ENCODE data around the gene SLC46A3. TPM values are rescaled to one million over a fixed set of nuclear protein-coding genes. Genes with fewer than 3 reads are reported as not detected.
"Not testable (repeated sequence)": the region's sequence is repeated elsewhere in the genome, so short reads cannot be mapped to it uniquely, and the experiment has no call there.

The SLC46A3 gene
- total RNA-seq, 2 donors from 2014 or later, result 5.8 to 6.5 TPM

GRCh38 chr13:28718196-28718542, 601 bp downstream of the SLC46A3 start:
- H3K9me3 Mint-ChIP-seq, result no peaks in the 10 kb centered on the region
- no peak for DNase-seq (ENCODE audit: low spot score)
- peaks cover 14 to 30% of the 10 kb centered on the region in 2 donors for H3K4me1 Mint-ChIP-seq (ENCODE audit: low read depth in 2 of 2)
- H3K27me3 Mint-ChIP-seq, result peaks cover 0 to 7% of the 10 kb centered on the region in 2 donors
- H3K36me3 Mint-ChIP-seq, result peaks cover under 1% of the 10 kb centered on the region
- ATAC-seq, result no peak
- peak overlapping the region; percentile 87 to 88 for H3K27ac Mint-ChIP-seq
- peak overlapping the region; percentile 99 for H3K4me3 Mint-ChIP-seq

DNA sequence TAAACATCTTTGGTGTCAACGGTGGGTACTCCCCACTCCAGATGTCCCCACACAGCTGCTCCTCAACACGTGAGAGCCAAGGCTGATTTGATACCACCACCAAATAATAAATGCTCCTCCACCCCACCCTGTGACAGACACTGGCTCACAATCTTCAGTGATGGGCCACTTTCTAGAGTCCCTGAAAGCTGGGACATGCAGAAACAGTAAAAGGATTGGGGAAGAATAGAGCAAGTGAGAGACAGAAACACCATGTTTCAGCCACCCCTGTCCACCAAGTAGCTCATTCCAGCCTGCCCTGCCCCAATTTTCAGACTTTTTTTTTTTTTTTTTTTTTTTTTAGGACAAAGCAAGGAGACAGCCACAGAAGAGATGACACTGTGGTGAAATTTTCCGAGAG, 1.6 kb downstream of the SLC46A3 start:
- H3K36me3 Mint-ChIP-seq, result peaks cover 4% of the 10 kb centered on the region
- peaks cover 14 to 30% of the 10 kb centered on the region in 2 donors for H3K4me1 Mint-ChIP-seq (ENCODE audit: low read depth in 2 of 2)
- H3K4me3 Mint-ChIP-seq, result peak overlapping the region; percentile 99
- DNase-seq (ENCODE audit: low spot score) (no peak), ATAC-seq (no peak)
- H3K27me3 Mint-ChIP-seq, result peaks cover 0 to 6% of the 10 kb centered on the region in 2 donors
- H3K27ac Mint-ChIP-seq, result peak overlapping the region; percentile 87 to 88
- H3K9me3 Mint-ChIP-seq, result no peaks in the 10 kb centered on the region

DNA sequence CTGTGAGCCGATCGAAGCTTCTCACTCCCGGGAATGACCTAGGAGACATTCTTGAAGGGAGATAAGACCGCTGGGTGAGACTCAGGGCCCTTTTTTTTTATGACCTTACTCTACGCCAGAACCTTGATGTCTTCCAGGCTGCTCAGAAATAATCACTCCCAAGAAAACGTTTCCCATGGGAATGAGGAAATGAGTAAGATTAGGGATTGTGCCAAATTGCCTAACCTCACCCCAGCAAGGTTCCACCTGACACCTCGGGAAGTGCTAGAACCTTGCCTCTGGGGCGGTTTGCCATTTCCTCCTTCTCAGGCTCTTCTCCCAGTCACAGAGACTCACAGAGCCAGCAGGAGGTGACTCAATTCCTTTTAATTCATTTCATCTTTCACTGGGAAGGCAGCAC, 2.3 kb downstream of the SLC46A3 start:
- ATAC-seq, result no peak
- Mint-ChIP-seq H3K4me1 (ENCODE audit: low read depth in 2 of 2) (peaks cover 14 to 30% of the 10 kb centered on the region in 2 donors), H3K36me3 (peaks cover 4% of the 10 kb centered on the region), H3K4me3 (no peak overlapping the region), H3K27ac (peak overlapping the region in 1 of 2 donors; percentile 87), H3K9me3 (no peaks in the 10 kb centered on the region), H3K27me3 (no peaks in the 10 kb centered on the region)
- no peak for DNase-seq (ENCODE audit: low spot score)

GRCh38 chr13:28714651-28715050, 4.1 kb downstream of the SLC46A3 start:
- Mint-ChIP-seq H3K9me3 (no peaks in the 10 kb centered on the region), H3K27ac (no peak overlapping the region)

DNA sequence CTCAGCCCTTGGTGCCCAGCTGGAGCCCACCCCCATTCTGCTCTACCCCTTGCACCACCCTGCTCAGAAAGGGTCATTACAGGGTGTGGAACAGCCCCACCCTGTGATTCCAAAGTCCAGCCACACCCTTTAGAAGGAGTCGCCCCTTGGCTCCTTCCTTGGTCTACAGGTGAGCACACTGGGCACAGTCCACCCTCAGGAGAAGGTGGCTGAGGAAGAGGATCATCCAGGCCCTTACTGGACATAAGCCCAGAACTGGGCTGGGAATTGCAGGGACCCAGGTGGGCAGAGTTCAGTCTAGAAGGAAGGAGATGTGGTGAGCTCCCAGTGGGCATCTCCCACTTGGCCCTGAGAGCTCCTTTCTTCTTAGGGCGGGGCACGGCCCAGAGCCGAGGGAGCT, 8.6 kb downstream of the SLC46A3 start:
- ATAC-seq (no peak), DNase-seq (ENCODE audit: low spot score) (no peak)
- Mint-ChIP-seq H3K27me3 (no peaks in the 10 kb centered on the region), H3K4me3 (no peak overlapping the region), H3K4me1 (ENCODE audit: low read depth in 2 of 2) (peaks cover 6 to 12% of the 10 kb centered on the region in 2 donors), H3K27ac (no peak overlapping the region), H3K9me3 (no peaks in the 10 kb centered on the region), H3K36me3 (peaks cover 4% of the 10 kb centered on the region)

More at GRCh38 chr13:28714651-28715050, 4.1 kb downstream of the SLC46A3 start:
- no peak for DNase-seq (ENCODE audit: low spot score)
- no peak for ATAC-seq
- no peak overlapping the region for H3K4me3 Mint-ChIP-seq
- no peaks in the 10 kb centered on the region for H3K27me3 Mint-ChIP-seq
- peaks cover 4% of the 10 kb centered on the region for H3K36me3 Mint-ChIP-seq
- peaks cover 14 to 28% of the 10 kb centered on the region in 2 donors for H3K4me1 Mint-ChIP-seq (ENCODE audit: low read depth in 2 of 2)

DNA sequence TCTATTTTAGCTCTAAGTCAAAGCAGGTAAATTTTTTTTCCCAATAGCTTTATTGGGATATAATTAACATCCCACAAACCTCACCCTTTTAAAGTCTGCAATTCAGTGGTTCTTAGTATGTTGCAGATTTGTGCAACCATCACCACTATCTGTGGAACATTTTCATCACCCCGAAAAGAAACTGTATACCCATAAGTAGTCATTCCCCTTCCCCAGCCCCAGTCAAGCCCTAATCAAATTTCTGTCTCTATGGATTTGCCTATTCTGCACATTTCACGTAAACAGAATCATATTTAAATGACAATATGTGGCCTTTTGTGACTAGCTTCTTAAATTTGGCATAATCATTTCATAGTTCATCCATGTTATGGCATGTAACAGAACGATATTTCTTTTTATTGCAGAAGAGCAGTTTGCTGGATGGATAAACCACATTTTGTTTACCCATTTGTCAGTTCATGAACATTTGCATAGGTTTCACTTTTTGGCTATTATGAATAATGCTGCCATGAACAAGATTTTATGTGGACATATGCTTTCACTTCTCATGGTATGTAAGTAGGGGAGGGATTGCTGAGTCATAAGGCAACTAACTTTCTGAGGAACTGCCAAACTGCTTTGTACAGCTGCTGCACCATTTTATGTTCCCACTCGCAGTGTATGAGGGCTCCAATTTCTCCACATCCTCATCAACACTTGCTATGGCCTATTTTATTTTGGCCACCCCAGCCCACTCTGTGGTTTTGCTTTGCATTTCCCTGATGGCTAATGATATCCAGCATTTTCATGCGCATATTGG, 10.9 kb downstream of the SLC46A3 start:
- Mint-ChIP-seq H3K27ac (peak overlapping the region in 1 of 2 donors; percentile 44), H3K36me3 (no peaks in the 10 kb centered on the region), H3K4me3 (peak overlapping the region; percentile 25), H3K9me3 (no peaks in the 10 kb centered on the region), H3K4me1 (ENCODE audit: low read depth in 2 of 2) (peaks cover 6 to 12% of the 10 kb centered on the region in 2 donors), H3K27me3 (no peaks in the 10 kb centered on the region)
- no peak for DNase-seq (ENCODE audit: low spot score)
- peak; percentile 89 to 95 for ATAC-seq

GRCh38 chr13:28705461-28706083, 13.2 kb downstream of the SLC46A3 start:
- no peak for ATAC-seq
- no peaks in the 10 kb centered on the region for H3K27me3 Mint-ChIP-seq
- H3K9me3 Mint-ChIP-seq, result no peaks in the 10 kb centered on the region
- H3K27ac Mint-ChIP-seq, result no peak overlapping the region
- no peak overlapping the region for H3K4me3 Mint-ChIP-seq
- no peak for DNase-seq (ENCODE audit: low spot score)
- peaks cover 6 to 12% of the 10 kb centered on the region in 2 donors for H3K4me1 Mint-ChIP-seq (ENCODE audit: low read depth in 2 of 2)
- H3K36me3 Mint-ChIP-seq, result no peaks in the 10 kb centered on the region

DNA sequence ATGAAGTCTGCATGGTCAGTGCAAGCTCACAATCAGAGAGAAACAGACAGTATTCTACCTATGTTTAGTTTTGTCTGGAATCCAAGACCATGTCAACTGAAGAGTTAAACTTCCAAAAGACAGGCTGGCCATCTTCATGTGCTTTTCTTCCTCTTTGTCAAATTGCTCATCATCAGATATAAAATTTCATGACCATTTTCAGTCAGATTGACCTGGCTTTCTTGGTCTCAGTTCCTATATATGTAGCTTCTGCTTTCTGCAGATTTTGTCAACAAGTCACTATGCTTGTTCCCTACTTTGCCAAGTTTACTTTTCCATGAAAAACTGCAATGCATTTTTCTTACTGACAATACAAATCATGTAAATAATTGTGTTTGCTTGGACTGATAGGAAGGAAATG, 13.9 kb downstream of the SLC46A3 start:
- H3K9me3 Mint-ChIP-seq, result no peaks in the 10 kb centered on the region
- peaks cover 6% of the 10 kb centered on the region for H3K36me3 Mint-ChIP-seq
- ATAC-seq (no peak), DNase-seq (ENCODE audit: low spot score) (no peak)
- H3K4me3 Mint-ChIP-seq, result no peak overlapping the region
- H3K27me3 Mint-ChIP-seq, result no peaks in the 10 kb centered on the region
- no peak overlapping the region for H3K27ac Mint-ChIP-seq
- H3K4me1 Mint-ChIP-seq (ENCODE audit: low read depth in 2 of 2), result peaks cover 6 to 12% of the 10 kb centered on the region in 2 donors

- ATAC-seq (no peak), DNase-seq (ENCODE audit: low spot score) (no peak)
- Mint-ChIP-seq H3K27me3 (no peaks in the 10 kb centered on the region), H3K36me3 (peaks cover 10% of the 10 kb centered on the region), H3K9me3 (no peaks in the 10 kb centered on the region), H3K27ac (no peak overlapping the region), H3K4me1 (ENCODE audit: low read depth in 2 of 2) (peaks cover 6 to 12% of the 10 kb centered on the region in 2 donors), H3K4me3 (no peak overlapping the region)
These were observed 14.5 kb downstream of the SLC46A3 start for GRCh38 chr13:28704282-28704681.

GRCh38 chr13:28699246-28699645, 19.5 kb downstream of the SLC46A3 start:
- no peaks in the 10 kb centered on the region for H3K4me1 Mint-ChIP-seq (ENCODE audit: low read depth in 2 of 2)
- H3K27me3 Mint-ChIP-seq, result no peaks in the 10 kb centered on the region

GRCh38 chr13:28697441-28697840, 21.3 kb downstream of the SLC46A3 start:
- Mint-ChIP-seq H3K9me3 (peaks cover 2% of the 10 kb centered on the region), H3K36me3 (peaks cover 29% of the 10 kb centered on the region)
- no peak for ATAC-seq

More at GRCh38 chr13:28699246-28699645, 19.5 kb downstream of the SLC46A3 start:
- H3K4me3 Mint-ChIP-seq, result no peak overlapping the region
- peaks cover 24% of the 10 kb centered on the region for H3K36me3 Mint-ChIP-seq
- no peak overlapping the region for H3K27ac Mint-ChIP-seq
- ATAC-seq, result no peak
- H3K9me3 Mint-ChIP-seq, result no peaks in the 10 kb centered on the region
- no peak for DNase-seq (ENCODE audit: low spot score)

GRCh38 chr13:28693605-28694491, 24.9 kb downstream of the SLC46A3 start:
- Mint-ChIP-seq H3K9me3 (peaks cover 18% of the 10 kb centered on the region), H3K27me3 (peaks cover 6 to 17% of the 10 kb centered on the region in 2 donors), H3K36me3 (peaks cover 35% of the 10 kb centered on the region)
- not testable (repeated sequence) for ATAC-seq; H3K4me1 Mint-ChIP-seq (ENCODE audit: low read depth in 2 of 2); DNase-seq (ENCODE audit: low spot score); H3K27ac Mint-ChIP-seq; H3K4me3 Mint-ChIP-seq

More at GRCh38 chr13:28697441-28697840, 21.3 kb downstream of the SLC46A3 start:
- no peak overlapping the region for H3K27ac Mint-ChIP-seq
- H3K4me1 Mint-ChIP-seq (ENCODE audit: low read depth in 2 of 2), result no peaks in the 10 kb centered on the region
- peaks cover 2 to 6% of the 10 kb centered on the region in 2 donors for H3K27me3 Mint-ChIP-seq
- no peak for DNase-seq (ENCODE audit: low spot score)
- no peak overlapping the region for H3K4me3 Mint-ChIP-seq

DNA sequence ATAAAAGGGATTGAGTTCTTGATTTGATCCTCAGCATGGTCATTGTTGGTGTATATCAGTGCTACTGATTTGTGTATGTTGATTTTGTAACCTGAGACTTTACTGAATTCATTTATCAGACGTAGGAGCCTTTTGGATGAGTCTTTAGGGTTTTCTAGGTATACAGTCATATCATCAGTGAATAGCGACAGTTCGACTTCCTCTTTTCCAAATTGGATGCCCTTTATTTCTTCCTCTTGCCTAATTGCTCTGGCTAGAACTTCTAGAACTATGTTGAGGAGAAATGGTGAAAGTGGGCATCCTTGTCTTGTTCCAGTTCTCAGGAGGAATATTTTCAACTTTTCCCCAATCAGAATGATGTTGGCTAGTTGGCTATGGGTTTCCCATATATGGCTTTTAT, 32.9 kb downstream of the SLC46A3 start:
- peaks cover 3 to 10% of the 10 kb centered on the region in 2 donors for H3K27me3 Mint-ChIP-seq
- no peaks in the 10 kb centered on the region for H3K4me1 Mint-ChIP-seq (ENCODE audit: low read depth in 2 of 2)
- H3K27ac Mint-ChIP-seq, result no peak overlapping the region
- peaks cover 14% of the 10 kb centered on the region for H3K9me3 Mint-ChIP-seq
- H3K4me3 Mint-ChIP-seq, result no peak overlapping the region
- DNase-seq (ENCODE audit: low spot score) (no peak), ATAC-seq (no peak)
- peaks cover 18% of the 10 kb centered on the region for H3K36me3 Mint-ChIP-seq

Measured in natural killer cell treated with Interleukin-12 subunit alpha and Interleukin-12 subunit beta and Interleukin-15 and Interleukin-18, amount 100 ng/mL, for 72 hours (primary cell).